WI38 (cell line): ENCODE measurements around the gene UBE2I.
A peak's percentile ranks its signal among the peaks of the same experiment; 100 is the strongest.

ENCODE experiments used
- H3K4me3 ChIP-seq: 2 replicates; pipeline ENCODE4 v1.5.1; 2011; ENCODE audit warnings: low read depth, mild to moderate bottlenecking, control low read depth, low read length
- TF ChIP-seq, protein P1 (sequence below): IDR thresholded peaks from 2 replicates; pipeline ENCODE4 v1.5.1; 2012; ENCODE audit warnings: low read depth, mild to moderate bottlenecking, control low read depth, low read length

Gene UBE2I

DNA sequence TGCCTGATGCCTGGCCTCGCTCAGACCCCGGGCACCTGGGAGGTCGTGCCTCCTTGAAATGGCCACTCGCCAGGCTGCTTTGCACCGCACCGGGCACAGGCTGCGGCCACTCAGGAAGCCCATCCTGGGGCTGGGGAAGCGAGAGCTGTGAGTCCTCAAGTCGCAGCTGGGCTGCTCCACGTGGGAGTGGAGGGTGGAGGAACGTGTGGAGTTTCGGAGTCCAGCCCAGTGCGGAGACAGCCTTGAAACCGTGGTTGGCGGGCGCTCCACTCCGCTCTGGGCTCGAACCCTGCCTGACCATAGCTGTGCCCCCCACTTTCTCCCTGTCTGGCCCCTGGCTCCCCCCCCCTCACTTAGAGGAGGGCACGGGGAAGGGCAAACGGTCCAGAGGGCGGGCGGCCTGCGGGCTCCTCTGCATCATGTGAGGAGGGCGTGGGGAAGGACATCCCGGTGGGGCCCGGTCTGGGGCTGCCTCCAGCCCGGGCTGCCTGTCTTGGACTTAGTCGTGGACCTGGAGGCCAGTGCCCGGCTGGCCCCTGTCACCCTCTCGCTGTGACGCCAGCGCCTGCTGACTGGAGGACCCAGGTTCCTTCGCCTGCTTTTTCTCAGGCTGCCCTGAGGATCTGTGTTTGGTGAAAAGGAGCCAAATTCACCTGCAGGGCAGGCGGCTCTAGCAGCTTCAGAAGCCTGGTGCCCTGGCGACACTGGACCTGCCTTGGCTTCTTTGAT lies 2.5 kb downstream of the UBE2I start:
- peak overlapping the region; percentile 80 for H3K4me3 ChIP-seq
- TF ChIP-seq, protein P1, sequence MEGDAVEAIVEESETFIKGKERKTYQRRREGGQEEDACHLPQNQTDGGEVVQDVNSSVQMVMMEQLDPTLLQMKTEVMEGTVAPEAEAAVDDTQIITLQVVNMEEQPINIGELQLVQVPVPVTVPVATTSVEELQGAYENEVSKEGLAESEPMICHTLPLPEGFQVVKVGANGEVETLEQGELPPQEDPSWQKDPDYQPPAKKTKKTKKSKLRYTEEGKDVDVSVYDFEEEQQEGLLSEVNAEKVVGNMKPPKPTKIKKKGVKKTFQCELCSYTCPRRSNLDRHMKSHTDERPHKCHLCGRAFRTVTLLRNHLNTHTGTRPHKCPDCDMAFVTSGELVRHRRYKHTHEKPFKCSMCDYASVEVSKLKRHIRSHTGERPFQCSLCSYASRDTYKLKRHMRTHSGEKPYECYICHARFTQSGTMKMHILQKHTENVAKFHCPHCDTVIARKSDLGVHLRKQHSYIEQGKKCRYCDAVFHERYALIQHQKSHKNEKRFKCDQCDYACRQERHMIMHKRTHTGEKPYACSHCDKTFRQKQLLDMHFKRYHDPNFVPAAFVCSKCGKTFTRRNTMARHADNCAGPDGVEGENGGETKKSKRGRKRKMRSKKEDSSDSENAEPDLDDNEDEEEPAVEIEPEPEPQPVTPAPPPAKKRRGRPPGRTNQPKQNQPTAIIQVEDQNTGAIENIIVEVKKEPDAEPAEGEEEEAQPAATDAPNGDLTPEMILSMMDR: no peak

DNA sequence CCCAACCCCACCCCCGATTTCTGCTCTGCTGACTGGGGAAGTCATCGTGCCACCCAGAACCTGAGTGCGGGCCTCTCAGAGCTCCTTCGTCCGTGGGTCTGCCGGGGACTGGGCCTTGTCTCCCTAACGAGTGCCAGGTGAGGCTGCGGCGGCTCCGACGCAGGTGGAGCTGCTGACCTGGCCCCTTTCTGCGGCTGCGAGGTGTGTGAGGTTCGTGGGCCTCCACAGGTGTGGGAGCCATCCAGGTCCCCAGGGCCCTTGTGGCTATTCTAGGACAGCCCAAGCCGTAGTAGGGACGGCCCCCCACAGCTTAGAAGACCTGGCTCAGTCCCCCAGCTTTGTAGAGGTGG lies 3.0 kb downstream of the UBE2I start:
- TF ChIP-seq, protein P1: no peak

DNA sequence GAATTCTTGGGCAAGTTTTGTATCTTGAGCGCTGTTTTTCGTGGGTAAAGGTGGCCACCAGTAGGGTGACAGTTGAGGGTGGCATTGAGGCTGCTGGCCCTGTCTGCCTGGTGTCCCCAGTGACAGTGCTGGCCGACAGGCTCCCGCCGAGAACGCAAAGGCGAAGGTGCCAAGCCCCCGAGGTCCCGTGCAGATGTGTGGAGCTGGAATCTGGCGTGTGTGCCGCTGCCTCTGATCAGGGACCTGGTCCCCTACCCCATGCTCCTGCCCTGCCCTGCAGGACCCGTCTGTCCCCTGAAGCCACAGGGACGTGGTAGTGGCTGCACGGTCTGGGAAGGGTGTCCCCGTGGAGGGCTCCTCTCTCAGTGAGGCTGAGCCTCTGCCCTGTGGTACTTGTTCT lies 3.5 kb downstream of the UBE2I start:
- TF ChIP-seq, protein P1: no peak

More for the DNA sequence above, 3.0 kb downstream of the UBE2I start:
- H3K4me3 ChIP-seq: no peak overlapping the region

DNA sequence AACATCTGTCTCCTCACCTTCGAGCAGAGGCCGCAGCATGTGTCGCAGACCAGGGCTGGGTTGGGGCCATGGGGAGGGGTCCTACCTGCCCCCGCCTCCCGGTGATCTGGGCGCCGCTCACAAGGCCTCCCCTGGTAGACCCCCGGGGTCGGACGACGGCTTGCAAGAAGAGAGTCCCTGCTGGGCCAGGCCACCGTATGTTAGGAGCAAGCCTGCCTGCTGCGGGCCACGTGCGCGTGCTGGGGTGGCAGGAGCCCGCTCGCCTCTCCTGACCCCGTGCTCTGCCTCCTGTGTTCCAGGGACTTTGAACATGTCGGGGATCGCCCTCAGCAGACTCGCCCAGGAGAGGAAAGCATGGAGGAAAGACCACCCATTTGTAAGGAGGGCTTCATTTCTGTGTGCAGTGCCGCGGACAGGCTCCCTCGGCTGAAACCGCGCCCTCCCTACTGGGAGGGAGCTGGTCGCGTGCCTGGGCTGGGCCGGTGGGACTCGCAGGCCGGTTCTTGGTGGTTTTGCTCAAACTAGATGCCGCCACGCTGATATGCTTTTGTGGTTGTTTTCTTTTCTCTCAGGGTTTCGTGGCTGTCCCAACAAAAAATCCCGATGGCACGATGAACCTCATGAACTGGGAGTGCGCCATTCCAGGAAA lies 4.4 kb downstream of the UBE2I start:
- no peak overlapping the region for H3K4me3 ChIP-seq
- TF ChIP-seq, protein P1: no peak

More for the DNA sequence above, 3.5 kb downstream of the UBE2I start:
- H3K4me3 ChIP-seq: no peak overlapping the region

DNA sequence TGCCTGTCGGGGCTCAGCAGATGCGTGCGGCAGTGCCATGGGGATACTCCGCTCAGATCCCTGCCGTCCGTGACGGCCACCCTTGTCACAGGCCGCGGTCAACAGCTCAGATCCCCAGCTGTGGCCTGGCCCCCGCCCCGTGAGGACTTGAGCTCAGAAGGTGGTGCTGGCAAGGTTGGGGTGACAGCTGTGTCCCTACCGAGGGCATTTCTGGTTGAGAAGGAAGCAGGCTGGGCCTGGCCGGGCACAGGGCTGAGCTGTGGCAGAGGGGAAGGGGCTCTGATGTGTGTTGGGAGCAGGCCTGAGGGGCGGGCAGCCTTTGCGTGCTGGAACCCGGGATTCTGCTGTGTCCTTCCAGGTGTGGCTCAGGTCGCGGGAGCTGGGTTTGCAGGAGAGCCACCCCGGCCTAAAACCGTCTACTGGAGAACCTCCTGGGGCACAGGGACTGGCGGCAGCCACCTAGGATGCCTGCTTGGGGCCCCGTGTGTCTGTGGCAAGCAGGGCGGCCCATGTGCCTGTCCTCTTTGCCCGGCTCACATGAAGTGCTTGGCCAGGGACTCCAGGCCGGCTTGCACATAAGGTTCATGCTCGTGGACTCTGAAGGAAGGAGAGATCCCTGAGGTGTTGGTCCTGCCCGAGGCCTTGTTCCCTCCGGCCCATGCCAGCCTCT lies 5.1 kb downstream of the UBE2I start:
- H3K4me3 ChIP-seq: no peak overlapping the region
- TF ChIP-seq, protein P1: no peak

DNA sequence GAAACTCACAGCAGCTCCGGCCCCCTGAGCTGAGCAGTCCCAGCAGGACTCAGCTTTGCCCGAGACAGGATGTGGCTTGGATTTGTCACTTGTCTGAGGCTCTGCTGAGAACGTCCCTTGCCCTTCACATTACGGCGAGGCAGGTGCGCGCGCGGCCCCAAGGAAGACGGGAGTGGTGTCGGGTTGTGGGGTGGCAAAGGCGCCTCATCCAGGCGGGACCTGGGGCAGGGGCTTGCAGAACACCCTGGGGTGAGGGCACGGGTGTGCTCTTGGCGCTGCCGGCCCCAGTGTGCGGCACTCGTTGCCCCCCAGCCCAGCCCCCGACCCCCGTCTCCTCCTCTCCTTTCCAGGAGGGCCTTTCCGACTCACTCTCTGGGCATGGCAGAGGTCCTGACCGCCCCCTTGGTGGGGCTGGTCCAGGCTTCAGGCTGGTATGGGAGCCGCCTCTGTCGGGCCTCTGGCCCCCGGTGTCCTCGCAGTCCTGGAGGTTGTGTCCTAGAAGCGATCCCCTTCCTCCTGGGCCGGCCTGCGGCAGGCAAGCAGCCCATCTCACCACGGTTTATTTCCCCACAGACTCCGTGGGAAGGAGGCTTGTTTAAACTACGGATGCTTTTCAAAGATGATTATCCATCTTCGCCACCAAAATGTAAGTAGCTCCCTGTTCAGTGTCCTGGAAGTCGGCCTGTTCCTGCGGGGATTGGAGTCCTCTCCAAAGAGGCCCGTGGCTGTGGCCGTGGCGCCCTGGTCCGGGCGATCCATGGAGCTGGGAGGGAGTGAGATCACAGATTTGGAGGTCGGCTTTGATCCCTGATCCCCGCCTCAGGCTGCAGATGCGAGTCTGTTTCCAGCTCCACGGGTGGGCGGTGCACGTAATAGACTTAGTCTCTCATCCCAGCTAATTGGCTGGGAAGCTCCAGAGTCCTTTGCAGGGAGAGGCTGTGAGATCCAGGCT lies 5.9 kb downstream of the UBE2I start:
- H3K4me3 ChIP-seq: no peak overlapping the region
- TF ChIP-seq, protein P1: no peak
